Trophoblast cell (in vitro differentiated cells and primary cell): ENCODE data around the gene PDGFD.
A peak's percentile ranks its signal among the peaks of the same experiment; 100 is the strongest.

Experiments
- DNase-seq, 2 donors: peaks; one replicate each; pipeline ENCODE4 v3.0.0-alpha.2; 2016
- H2AFZ ChIP-seq: 2 replicates; pipeline ENCODE4 v1.6.1; 2013; ENCODE audit warnings: low read length, moderate library complexity, mild to moderate bottlenecking; ENCODE audit not compliant: insufficient read depth, poor library complexity
- H2AK5ac ChIP-seq: 2 replicates; pipeline ENCODE4 v1.6.1; 2013; ENCODE audit warnings: mild to moderate bottlenecking, low read length
- H2BK120ac ChIP-seq: 2 replicates; pipeline ENCODE4 v1.6.1; 2013; ENCODE audit warnings: low read length, mild to moderate bottlenecking, moderate library complexity; ENCODE audit not compliant: insufficient read depth, poor library complexity
- H2BK12ac ChIP-seq: 2 replicates; pipeline ENCODE4 v1.6.1; 2013; ENCODE audit warnings: mild to moderate bottlenecking, low read length, moderate library complexity
- H2BK5ac ChIP-seq: 2 replicates; pipeline ENCODE4 v1.6.1; 2013; ENCODE audit warnings: low read length, low read depth, moderate library complexity, mild to moderate bottlenecking; ENCODE audit not compliant: poor library complexity
- H3K14ac ChIP-seq: 2 replicates; pipeline ENCODE4 v1.6.1; 2013; ENCODE audit warnings: mild to moderate bottlenecking, low read length
- H3K18ac ChIP-seq: 2 replicates; pipeline ENCODE4 v1.6.1; 2013; ENCODE audit warnings: mild to moderate bottlenecking, low read length
- H3K23ac ChIP-seq: 2 replicates; pipeline ENCODE4 v1.6.1; 2013; ENCODE audit warnings: low read length
- H3K27ac ChIP-seq: 2 replicates; pipeline ENCODE4 v1.5.1; 2013; ENCODE audit warnings: low read depth, mild to moderate bottlenecking, inconsistent platforms, low read length, moderate library complexity
- H3K27me3 ChIP-seq: 2 replicates; pipeline ENCODE4 v1.6.1; 2013; ENCODE audit warnings: inconsistent platforms, mild to moderate bottlenecking, low read length, moderate library complexity; ENCODE audit not compliant: insufficient read depth
- H3K36me3 ChIP-seq, 2 experiments: 1 replicate in 1 of 2; 2 replicates in 1 of 2; pipeline ENCODE4 v1.6.1; 2013; ENCODE audit warnings: low read length in 2 of 2, mild to moderate bottlenecking in 2 of 2, moderate library complexity in 1 of 2; ENCODE audit not compliant: insufficient read depth in 2 of 2, control insufficient read depth in 1 of 2
- H3K4ac ChIP-seq: 2 replicates; pipeline ENCODE4 v1.6.1; 2013; ENCODE audit warnings: low read depth, mild to moderate bottlenecking, low read length, moderate library complexity
- H3K4me1 ChIP-seq, 2 experiments: 1 replicate in 1 of 2; 2 replicates in 1 of 2; pipeline ENCODE4 v1.6.1; 2013; ENCODE audit warnings: low read length in 2 of 2, mild to moderate bottlenecking in 2 of 2, moderate library complexity in 1 of 2; ENCODE audit not compliant: insufficient read depth in 2 of 2, control insufficient read depth in 1 of 2
- H3K4me2 ChIP-seq: 2 replicates; pipeline ENCODE4 v1.6.1; 2013; ENCODE audit warnings: inconsistent platforms, mild to moderate bottlenecking, low read length, moderate library complexity
- H3K4me3 ChIP-seq: 2 replicates; pipeline ENCODE4 v1.5.1; 2013; ENCODE audit warnings: mild to moderate bottlenecking, low read depth, low read length, inconsistent platforms
- H3K79me1 ChIP-seq: one replicate; pipeline ENCODE4 v1.6.1; 2013; ENCODE audit warnings: low read length
- H3K79me2 ChIP-seq: 2 replicates; pipeline ENCODE4 v1.6.1; 2013; ENCODE audit warnings: low read length, mild to moderate bottlenecking; ENCODE audit not compliant: control insufficient read depth, insufficient read depth, poor library complexity
- H3K9ac ChIP-seq: 2 replicates; pipeline ENCODE4 v1.6.1; 2013; ENCODE audit warnings: mild to moderate bottlenecking, low read length
- H3K9me3 ChIP-seq: 2 replicates; pipeline ENCODE4 v1.6.1; 2013; ENCODE audit warnings: low read depth, mild to moderate bottlenecking, control low read depth, inconsistent platforms, low read length; ENCODE audit not compliant: insufficient read depth
- H4K12ac ChIP-seq: 2 replicates; pipeline ENCODE4 v1.6.1; 2013; ENCODE audit warnings: low read depth, mild to moderate bottlenecking, low read length, moderate library complexity
- H4K8ac ChIP-seq: 2 replicates; pipeline ENCODE4 v1.6.1; 2013; ENCODE audit warnings: low read depth, mild to moderate bottlenecking, low read length, moderate library complexity
- H4K91ac ChIP-seq: one replicate; pipeline ENCODE4 v1.6.1; 2013; ENCODE audit warnings: low read depth, mild to moderate bottlenecking, low read length, moderate library complexity
- WGBS: extraction: QIAGEN DNeasy Blood & Tissue Kit; methylation state at CpG from one replicate; pipeline ENCODE4 v1.1.7; 2013; ENCODE audit warnings: missing lambda C conversion rate; ENCODE audit not compliant: insufficient read length, insufficient coverage; ENCODE audit errors: extremely low coverage; 5-methylcytosine and 5-hydroxymethylcytosine counted together

The PDGFD gene

DNA sequence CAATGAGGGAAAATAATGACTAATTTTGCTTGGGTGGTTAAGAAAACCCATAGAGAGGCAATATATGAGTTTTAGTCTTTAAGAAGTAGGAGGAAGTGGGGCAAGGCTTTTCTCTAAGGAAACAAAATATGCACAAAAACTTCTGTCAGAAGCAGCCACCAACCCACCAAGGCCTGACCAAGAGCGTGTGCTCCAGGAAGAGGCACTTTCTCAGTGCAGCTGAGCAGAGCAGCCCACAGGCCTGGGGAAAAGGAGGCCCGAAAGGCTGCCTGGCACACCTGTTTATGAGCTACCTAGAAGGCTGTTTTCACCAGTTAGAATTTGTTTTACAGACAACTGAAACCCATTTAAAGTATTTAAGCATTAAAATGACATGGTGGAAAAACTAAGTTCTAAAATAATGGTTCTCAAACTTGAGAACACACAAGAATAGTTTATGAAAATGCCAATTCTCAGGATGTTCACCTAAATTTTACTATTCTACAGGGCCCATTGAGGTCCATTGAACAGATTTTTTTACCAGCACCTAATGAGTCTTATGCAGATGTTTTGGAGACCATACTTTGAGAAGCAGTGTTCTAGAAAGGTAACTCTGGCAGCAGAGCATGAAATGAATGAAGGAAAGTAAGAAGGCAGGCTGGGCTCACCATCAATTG is 288.0 kb downstream of the PDGFD start:
- no peak overlapping the region for H4K91ac ChIP-seq

DNA sequence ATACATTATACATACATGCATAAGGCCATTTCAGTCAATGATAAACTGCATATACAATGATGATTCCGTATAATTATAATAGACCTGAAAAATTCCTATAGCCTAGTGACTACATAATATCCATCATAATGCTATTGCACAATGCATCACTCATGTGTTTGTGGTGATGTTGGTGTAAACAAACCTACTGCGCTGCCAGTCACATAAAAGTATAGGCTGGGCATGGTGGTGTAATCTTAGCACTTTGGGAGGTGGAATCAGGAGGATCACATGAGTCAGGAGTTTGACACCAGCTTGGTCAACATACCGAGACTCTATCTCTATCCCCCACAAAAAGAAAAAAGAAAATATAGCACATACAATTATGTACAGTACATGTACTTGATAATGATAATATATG is 291.2 kb downstream of the PDGFD start:
- Histone ChIP-seq H3K27ac (no peak overlapping the region), H4K8ac (no peak overlapping the region), H3K4me3 (no peak overlapping the region), H3K9me3 (no peaks in the 10 kb centered on the region), H3K27me3 (no peaks in the 10 kb centered on the region), H2AFZ (no peak overlapping the region), H3K4ac (no peak overlapping the region), H2AK5ac (no peak overlapping the region), H2BK120ac (no peak overlapping the region), H3K4me2 (no peak overlapping the region), H4K12ac (no peak overlapping the region), H3K23ac (no peak overlapping the region), H3K36me3 (no peaks in the 10 kb centered on the region), H3K18ac (no peak overlapping the region), H3K14ac (no peak overlapping the region), H3K79me2 (no peaks in the 10 kb centered on the region), H3K9ac (no peak overlapping the region), H3K4me1 (no peaks in the 10 kb centered on the region), H4K91ac (no peak overlapping the region), H3K79me1 (no peaks in the 10 kb centered on the region), H2BK12ac (no peak overlapping the region), H2BK5ac (no peak overlapping the region)
- DNase-seq: no peak
- no CpG with 5 or more reads among the region's 3 CpGs for WGBS

More for the DNA sequence above, 288.0 kb downstream of the PDGFD start:
- WGBS: no CpG with 5 or more reads among the region's 2 CpGs
- Histone ChIP-seq H3K79me1 (no peaks in the 10 kb centered on the region), H2BK5ac (no peak overlapping the region), H3K36me3 (no peaks in the 10 kb centered on the region), H3K14ac (no peak overlapping the region), H3K9ac (no peak overlapping the region), H4K8ac (no peak overlapping the region), H3K4me1 (no peaks in the 10 kb centered on the region), H2BK12ac (no peak overlapping the region), H3K4me2 (no peak overlapping the region), H3K4me3 (no peak overlapping the region), H3K18ac (no peak overlapping the region), H2AFZ (no peak overlapping the region), H2AK5ac (no peak overlapping the region), H3K9me3 (no peaks in the 10 kb centered on the region), H3K79me2 (no peaks in the 10 kb centered on the region), H2BK120ac (no peak overlapping the region), H4K12ac (no peak overlapping the region), H3K27me3 (no peaks in the 10 kb centered on the region), H3K23ac (no peak overlapping the region), H3K27ac (no peak overlapping the region), H3K4ac (no peak overlapping the region)
- DNase-seq: no peak

DNA sequence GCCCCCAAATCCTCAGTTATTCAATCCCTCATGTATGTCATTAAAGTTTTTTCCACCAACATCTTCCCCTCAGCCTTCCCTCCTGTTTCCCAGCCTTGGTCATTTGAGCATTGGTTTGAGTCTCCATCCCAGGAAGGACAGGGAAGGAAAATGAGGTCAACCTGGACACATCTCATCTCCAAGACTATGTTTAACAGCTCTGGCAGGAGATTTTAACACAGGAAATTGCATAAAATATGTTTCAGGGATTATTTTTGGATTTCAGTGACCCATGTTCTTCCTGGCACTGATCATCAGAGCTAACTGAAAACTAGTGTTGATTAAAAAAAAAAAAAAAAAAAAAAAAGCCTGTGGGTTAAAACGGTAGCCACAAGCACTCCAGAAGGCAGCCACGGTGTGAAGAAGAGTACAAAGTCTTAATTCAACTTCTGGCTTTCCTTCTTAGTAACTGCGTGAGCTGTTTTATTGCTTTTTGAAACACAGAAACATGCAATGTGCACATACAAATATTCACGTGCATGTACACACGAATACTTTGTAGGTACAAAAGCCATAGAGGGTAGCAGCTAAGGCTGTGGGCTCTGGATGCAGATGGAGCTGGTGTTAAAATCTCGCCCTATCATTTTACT is 291.9 kb downstream of the PDGFD start:
- no peak overlapping the region for H4K12ac ChIP-seq
- no CpG with 5 or more reads among the region's 6 CpGs for WGBS

DNA sequence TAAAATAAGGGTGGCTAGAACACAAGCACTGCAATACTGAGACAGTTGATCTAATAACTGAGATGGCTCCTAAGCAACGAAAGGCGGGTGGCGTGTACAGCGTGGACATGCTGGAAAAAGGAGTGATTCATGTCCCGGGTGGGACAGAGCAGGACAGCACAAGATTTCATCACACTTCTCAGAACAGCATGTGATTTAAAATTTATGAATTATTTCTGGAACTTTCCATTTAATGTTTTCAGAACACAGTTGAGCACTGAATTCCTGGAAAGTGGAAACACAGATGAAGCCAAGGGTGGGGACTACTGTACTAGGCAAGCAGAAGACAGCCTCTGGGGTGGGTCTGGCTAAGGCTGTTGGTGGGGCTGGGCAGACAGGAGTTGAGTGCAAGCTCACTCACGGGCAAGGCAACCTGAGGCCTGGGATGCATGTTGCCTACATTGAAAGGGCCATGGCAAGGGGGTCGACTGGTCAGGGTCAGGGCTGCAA is 293.1 kb downstream of the PDGFD start:
- Histone ChIP-seq H3K79me1 (no peaks in the 10 kb centered on the region), H3K79me2 (no peaks in the 10 kb centered on the region), H2BK120ac (no peak overlapping the region), H3K23ac (peak overlapping the region; percentile 30), H4K12ac (no peak overlapping the region), H3K9ac (no peak overlapping the region), H3K9me3 (no peaks in the 10 kb centered on the region), H3K4ac (no peak overlapping the region), H3K27ac (no peak overlapping the region), H3K14ac (no peak overlapping the region), H3K18ac (no peak overlapping the region), H3K27me3 (no peaks in the 10 kb centered on the region), H3K4me1 (no peaks in the 10 kb centered on the region), H3K4me3 (no peak overlapping the region), H4K8ac (no peak overlapping the region), H2BK12ac (no peak overlapping the region), H2BK5ac (no peak overlapping the region), H2AFZ (no peak overlapping the region), H3K36me3 (no peaks in the 10 kb centered on the region), H3K4me2 (no peak overlapping the region), H4K91ac (no peak overlapping the region), H2AK5ac (no peak overlapping the region)
- WGBS: no CpG with 5 or more reads among the region's 7 CpGs
- DNase-seq: no peak

More for the DNA sequence above, 291.9 kb downstream of the PDGFD start:
- no peak overlapping the region for H2BK5ac ChIP-seq
- no peaks in the 10 kb centered on the region for H3K79me1 ChIP-seq
- no peak overlapping the region for H4K8ac ChIP-seq
- DNase-seq: no peak
- no peaks in the 10 kb centered on the region for H3K9me3 ChIP-seq
- H2AFZ ChIP-seq: no peak overlapping the region
- H2BK12ac ChIP-seq: no peak overlapping the region
- no peaks in the 10 kb centered on the region for H3K36me3 ChIP-seq
- H2AK5ac ChIP-seq: no peak overlapping the region
- H3K4me1 ChIP-seq: no peaks in the 10 kb centered on the region
- no peak overlapping the region for H4K91ac ChIP-seq
- no peak overlapping the region for H3K4me3 ChIP-seq
- no peak overlapping the region for H3K18ac ChIP-seq
- H3K79me2 ChIP-seq: no peaks in the 10 kb centered on the region
- H3K27ac ChIP-seq: no peak overlapping the region
- no peaks in the 10 kb centered on the region for H3K27me3 ChIP-seq
- no peak overlapping the region for H3K4me2 ChIP-seq
- H2BK120ac ChIP-seq: no peak overlapping the region
- H3K23ac ChIP-seq: no peak overlapping the region
- H3K14ac ChIP-seq: no peak overlapping the region
- no peak overlapping the region for H3K4ac ChIP-seq
- H3K9ac ChIP-seq: no peak overlapping the region
